Right hindlimb (tissue), 1 donor: ENCODE measurements around the gene STOML2.

ENCODE experiments used
- DNase-seq: peaks from one replicate; pipeline ENCODE4 v3.0.0-alpha.2; 2018

STOML2 gene

DNA sequence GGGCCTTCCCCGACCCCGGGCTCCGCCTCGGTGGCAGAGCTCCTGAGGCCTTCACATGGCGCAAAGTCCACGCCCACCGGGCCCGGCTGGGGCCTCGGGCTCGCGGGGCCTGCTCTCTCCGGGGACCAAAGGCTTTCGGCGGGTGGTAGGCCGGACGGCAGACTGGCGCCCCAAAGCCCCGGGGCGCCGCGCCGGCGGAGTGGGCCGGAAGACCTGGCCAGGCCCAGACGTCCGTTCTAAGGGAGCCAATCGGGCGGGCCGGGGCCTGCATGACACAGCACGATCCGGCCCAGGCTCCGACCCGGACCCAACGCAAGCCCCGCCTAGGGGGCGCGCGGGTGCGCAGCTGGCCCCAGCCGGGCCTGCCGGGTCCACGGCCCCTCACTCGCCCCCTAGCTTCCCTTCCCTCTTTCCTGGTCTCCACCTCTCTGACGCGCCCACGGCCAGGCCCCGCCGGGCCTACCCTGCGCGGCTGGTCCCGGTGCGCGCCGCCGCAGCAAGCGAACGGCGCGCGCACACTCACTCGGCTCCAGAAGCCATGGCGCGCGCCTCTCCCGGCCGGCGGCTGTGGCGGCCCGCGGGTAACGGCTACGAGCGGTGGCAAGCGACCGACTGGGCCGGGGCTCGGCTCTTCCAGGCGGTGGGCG is 31.0 kb downstream of the STOML2 start:
- DNase-seq, result peak; percentile 90

DNA sequence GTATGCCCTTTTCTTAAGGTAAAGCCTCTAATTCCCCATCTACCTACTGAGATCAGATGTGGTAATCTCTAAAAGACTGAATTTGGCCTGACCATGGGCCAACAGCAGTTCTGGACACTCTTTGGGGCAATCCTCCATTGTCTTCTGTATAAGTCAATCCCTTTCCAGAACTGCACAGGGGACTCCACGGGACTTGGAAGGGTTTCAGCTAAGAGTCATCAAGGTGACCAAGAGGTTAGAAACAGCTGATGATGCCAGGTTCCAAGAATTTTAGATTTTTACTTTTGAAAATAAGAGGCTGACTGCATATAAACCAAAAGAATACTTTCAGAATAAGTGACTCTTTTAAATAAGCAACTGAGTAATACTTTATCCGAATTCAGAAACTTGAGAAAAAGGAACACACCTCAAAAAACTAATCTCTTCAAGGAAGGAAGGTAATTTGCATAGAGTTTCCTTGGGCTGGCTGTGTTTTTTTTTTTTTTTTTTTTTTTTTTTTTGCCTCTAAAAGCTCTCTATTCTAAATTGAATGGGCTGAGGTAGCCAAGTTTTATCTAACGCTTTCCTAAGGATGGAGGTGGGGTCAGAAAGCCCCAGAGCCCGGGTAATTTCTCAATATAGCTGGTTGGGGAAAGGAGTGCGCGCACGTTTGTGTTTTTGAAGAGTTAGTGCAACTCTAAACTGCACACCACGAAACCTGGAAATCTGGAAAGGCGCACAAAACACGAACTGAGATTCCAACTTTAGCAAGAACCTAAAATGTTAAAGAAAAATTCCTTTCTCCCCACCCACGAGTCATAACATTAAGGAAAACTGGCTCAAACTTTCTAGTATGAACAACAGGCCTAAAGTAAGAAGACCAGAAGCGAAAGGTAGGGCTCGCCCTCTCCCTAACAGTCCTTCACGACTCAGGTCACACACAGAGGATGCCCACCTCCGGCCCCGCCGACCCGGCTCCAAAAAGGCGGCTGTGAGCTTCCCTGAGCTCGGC is 31.8 kb downstream of the STOML2 start:
- no peak for DNase-seq

DNA sequence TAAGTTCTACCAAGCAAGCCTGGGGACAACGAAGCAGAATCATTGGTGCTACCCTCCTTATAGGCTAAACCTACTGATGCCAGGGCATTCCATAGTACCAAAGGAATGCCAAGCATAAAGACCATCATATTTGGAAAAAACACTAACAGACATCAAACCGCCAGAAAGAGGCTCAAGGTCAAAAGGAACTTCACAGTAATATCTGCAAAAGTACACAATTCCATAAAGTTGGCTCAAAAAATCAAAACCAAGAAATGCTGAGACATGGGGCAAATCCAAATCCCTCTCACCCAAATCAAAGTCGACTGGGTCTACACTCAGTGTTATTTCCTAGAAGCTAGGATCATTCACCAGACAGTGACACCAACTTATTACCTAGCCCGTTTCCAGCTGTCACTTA is 33.9 kb downstream of the STOML2 start:
- DNase-seq, result no peak

DNA sequence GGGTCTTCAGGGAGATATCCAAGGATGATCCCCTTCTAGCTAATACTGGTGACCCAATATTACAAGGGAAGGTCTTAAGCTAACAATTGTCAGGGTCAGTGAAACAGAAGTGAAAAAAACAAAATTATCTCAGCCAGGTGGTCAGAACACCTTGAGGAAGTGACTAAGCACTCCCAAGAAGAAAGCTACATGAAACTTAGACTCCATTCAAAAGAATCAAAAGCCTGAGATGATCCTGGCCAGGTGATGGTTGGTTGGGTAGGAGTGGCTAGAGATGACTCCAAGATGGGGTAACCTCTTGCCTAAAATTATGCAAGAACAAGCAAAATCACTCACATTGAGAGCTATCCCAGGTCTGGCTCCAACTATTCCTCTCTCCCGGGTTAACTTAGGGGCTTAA is 35.9 kb downstream of the STOML2 start:
- no peak for DNase-seq

DNA sequence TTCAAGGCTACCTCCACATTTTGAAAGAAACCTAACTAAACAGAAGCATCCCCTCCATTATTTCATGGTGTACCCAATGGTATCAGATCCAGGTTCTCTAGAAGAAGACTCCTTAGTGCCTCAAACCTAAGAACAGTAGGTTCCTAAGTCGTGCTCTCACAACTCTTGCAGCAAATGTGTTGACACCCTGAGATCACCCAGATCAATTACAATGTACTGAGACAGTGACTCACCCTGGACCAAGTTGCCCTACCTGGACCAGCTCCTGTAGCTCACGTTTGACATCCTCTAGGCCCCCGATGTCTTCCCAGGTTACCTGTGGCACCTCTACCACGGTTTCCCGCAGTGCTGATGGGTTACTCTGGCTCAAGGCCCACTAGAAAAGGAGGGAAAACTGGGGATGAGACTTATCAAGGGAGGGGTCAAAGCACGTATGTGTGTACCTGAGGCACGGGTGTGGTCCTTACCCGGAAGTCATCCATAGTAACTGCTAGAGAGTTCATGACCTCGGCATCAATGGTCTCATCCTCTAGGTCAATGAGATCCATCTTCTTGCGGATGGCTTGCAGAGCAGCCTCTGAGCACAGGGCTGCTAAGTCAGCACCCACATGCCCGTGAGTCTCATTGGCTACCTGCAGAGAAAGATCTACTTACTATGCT is 42.3 kb downstream of the STOML2 start:
- no peak for DNase-seq

DNA sequence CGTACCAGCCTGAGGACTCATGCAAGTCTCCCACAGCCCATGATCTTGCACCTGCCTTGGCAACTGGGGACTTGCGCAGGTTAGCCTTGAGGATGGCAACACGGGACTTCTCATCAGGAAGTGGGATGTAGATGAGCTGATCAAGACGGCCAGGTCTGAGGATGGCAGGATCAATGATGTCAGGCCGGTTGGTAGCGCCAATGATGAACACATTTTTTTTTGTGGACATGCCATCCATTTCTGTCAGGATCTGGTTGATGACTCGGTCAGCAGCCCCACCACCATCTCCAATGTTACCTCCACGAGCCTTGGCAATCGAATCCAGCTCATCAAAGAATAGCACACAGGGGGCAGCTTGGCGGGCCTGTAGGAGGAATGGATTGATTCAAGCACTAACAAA is 43.5 kb downstream of the STOML2 start:
- no peak for DNase-seq

DNA sequence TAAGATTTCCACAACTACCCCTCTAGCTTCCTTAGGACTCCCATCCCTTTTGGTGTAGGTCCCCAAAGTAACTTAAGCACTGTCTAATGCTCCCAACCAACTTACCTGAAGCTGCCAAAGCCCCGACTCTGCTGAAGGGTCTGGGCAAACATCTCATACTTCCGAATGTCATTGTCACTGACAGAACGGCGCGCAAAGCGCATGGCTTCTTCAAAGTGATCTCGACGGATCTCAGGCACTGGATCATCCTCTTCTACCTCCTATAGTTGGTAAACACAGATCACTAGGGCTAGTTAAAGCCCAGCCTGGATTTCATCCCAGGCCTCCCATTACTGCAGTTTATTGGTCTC is 45.7 kb downstream of the STOML2 start:
- no peak for DNase-seq

DNA sequence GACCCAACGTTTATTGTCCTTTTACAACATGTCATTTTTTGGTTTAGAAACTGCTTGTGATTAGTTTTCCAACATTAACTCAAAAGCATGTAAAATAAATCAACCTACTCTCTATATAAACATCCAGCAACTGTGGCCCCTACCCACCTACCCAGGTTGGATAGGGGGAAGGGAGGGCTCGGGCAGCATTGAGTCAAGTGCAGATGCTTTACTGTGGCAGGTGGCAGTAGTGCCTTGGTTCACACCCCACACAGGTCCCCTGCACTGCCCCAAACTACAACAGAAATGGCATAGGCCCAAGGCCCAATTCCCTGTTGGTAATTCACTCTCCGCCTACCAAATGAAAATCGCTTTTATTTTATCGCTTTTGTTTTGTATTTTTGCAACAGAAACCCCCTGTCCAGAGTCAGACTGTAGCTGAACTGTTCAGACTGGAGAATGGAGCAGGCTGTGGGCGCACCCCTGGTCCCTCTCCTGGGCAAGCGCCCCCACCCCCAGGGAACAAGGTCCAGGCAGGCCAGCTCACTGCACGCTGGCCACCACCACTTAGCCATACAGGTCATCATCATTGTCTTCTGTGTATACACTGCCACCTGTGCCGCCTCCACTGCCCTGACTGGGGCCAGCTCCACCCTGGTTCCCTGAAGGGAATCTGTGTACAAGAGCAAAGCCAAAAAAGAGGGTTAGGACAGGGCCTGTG is 46.2 kb downstream of the STOML2 start:
- DNase-seq, result no peak

DNA sequence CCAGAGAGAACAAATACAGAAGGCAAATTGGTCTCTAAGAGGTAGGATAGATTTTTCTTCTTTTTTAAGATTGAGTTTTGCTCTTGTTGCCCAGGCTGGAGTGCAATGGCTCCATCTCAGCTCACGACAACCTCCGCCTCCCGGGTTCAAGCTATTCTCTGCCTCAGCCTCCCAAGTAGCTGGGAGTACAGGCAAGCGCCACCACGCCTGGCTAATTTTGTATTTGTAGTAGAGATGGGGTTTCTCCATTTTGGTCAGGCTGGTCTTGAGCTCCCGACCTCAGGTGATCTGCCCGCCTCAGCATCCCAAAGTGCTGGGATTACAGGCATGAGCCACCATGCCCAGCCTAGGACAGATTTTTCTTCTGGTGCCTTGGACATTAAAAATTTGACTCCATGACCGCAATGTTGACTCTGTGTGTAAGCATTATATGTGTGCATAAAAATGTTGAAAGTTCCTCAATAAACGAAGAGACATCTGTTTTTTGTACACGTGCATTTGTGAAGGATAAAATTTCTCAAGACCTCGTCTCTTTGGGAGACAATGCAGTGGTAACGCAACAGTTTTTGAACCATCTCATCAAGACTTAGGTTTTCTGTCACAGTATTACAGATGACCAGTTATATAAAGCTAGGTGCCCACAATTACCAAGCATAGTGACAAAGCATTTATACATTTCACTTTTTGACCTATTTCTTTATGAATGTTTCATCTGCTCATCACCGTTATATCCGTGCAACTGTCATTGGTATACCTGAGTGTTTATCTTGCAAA is 47.9 kb downstream of the STOML2 start:
- no peak for DNase-seq

DNA sequence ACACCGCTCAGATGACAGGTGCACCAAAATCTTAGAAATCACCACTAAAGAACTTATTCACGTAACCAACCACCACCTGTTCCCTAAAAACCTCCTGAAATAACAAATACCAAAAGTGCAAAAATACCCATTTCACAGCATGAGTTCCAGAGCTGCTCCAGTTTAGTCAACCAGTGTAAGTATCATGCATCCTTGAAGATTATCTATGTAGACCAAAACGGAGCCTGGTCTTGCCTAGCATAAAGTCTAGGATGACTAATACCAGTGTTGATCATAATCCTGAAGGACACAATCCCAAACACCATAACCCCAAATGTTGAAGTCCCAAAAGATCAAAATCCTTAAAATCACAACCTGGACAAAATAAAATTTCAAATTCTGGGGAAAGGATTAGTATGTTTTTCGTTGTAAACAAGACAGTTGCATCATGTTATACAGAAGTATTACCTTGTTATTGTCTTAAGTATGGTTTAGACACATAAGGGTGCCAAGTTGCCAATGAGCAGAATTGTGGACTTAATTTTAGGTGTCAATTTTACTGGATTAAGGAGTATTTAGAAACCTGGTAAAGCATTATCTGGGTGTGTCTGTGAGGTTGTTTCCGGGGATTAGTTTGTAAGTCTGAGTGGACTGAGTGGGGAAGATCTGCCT is 48.6 kb downstream of the STOML2 start:
- DNase-seq, result no peak

DNA sequence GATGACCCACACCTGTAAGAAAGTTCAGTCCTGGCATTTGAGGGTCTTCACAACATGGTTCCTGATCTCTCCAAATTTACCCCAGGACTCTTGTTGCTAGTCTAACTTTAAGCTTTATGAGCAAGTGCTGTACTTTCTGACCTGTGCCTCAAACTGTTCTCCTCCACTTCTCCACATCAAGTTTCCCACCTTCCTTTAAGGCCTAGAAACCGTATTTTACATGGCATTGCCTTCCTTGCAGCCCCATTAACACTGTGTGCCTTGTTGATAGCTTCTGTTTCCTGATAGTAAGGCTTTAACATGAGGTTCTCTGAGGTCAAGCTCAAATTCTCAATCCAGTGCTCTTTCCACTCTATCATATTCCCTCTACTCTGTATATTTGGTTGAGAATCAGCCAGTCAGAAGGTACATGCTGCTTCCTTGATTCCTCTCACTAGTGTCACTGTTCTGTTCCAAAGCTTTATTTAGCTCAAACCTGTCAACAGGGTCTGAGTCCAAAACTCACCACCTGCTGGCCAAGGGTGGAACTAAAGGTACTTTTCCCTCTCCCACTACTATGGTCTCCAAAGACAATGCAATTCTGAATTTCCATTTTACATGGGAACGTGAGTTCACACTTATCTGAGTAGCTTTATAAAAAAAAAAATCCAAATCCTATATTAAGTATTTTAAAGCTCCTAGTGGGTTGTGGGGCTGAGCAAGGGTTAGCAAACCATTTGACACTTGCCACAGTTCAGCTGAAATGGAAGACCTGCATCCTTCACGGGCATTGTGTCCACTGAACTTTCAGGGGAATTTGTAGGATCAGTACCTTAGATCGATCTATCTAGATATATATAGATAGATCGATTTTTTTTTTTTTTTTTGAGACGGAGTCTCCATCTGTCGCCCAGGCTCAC is 51.6 kb downstream of the STOML2 start:
- DNase-seq, result no peak
